Measurements from ENCODE around the gene YRDC. TPM values are rescaled to one million over a fixed set of nuclear protein-coding genes. Genes with fewer than 3 reads are reported as not detected.

The YRDC gene
- total RNA-seq, 2 donors from 2014 or later: 8.7 to 9.7 TPM

- no peak for ATAC-seq (ENCODE audit: insufficient number of reproducible peaks, low FRiP score, low read depth)
- no peak for TF ChIP-seq CTCF (IDR thresholded peaks at IDR 0.05)
- peaks cover 36% of the 10 kb centered on the region for H3K36me3 ChIP-seq
Observed at GRCh38 chr1:37822906-37823815, 15.2 kb upstream of the YRDC start.

GRCh38 chr1:37821481-37821880 lies 13.5 kb upstream of the YRDC start:
- H3K4me3 ChIP-seq: no peak overlapping the region
- ATAC-seq (ENCODE audit: insufficient number of reproducible peaks, low FRiP score, low read depth): no peak
- no peaks in the 10 kb centered on the region for H3K9me3 ChIP-seq
- no peak overlapping the region for H3K27ac ChIP-seq
- TF ChIP-seq CTCF (IDR thresholded peaks at IDR 0.05): no peak
- H3K4me1 ChIP-seq (ENCODE audit: control insufficient read depth in 1 of 2, low read depth in 2 of 2): no peaks in the 10 kb centered on the region
- no peaks in the 10 kb centered on the region for H3K27me3 ChIP-seq (replicated peaks; ENCODE audit: insufficient read depth)
- H3K36me3 ChIP-seq: peaks cover 37% of the 10 kb centered on the region
- no peak for DNase-seq (ENCODE audit: low spot score)

More at GRCh38 chr1:37822906-37823815, 15.2 kb upstream of the YRDC start:
- Histone ChIP-seq H3K27ac (no peak overlapping the region), H3K9me3 (no peaks in the 10 kb centered on the region), H3K4me1 (ENCODE audit: control insufficient read depth in 1 of 2, low read depth in 2 of 2) (no peaks in the 10 kb centered on the region), H3K27me3 (replicated peaks; ENCODE audit: insufficient read depth) (no peaks in the 10 kb centered on the region), H3K4me3 (no peak overlapping the region)
- no peak for DNase-seq (ENCODE audit: low spot score)

- DNase-seq (ENCODE audit: low spot score): no peak
- H3K36me3 ChIP-seq: peaks cover 45% of the 10 kb centered on the region
- no peak overlapping the region for H3K4me3 ChIP-seq
- no peak overlapping the region for H3K27ac ChIP-seq
- H3K9me3 ChIP-seq: no peaks in the 10 kb centered on the region
- no peak for TF ChIP-seq CTCF (IDR thresholded peaks at IDR 0.05)
- H3K4me1 ChIP-seq (ENCODE audit: control insufficient read depth in 1 of 2, low read depth in 2 of 2): no peaks in the 10 kb centered on the region
- ATAC-seq (ENCODE audit: insufficient number of reproducible peaks, low FRiP score, low read depth): no peak
- no peaks in the 10 kb centered on the region for H3K27me3 ChIP-seq (replicated peaks; ENCODE audit: insufficient read depth)
Observed at GRCh38 chr1:37817481-37817880, 9.5 kb upstream of the YRDC start.

- no peaks in the 10 kb centered on the region for H3K27me3 ChIP-seq (replicated peaks; ENCODE audit: insufficient read depth)
- no peak for ATAC-seq (ENCODE audit: insufficient number of reproducible peaks, low FRiP score, low read depth)
Observed at GRCh38 chr1:37814252-37814651, 6.2 kb upstream of the YRDC start.

More at GRCh38 chr1:37814252-37814651, 6.2 kb upstream of the YRDC start:
- no peak for TF ChIP-seq CTCF (IDR thresholded peaks at IDR 0.05)
- no peak for DNase-seq (ENCODE audit: low spot score)
- Histone ChIP-seq H3K4me1 (ENCODE audit: control insufficient read depth in 1 of 2, low read depth in 2 of 2) (peaks cover 2 to 8% of the 10 kb centered on the region in 2 donors), H3K36me3 (peaks cover 26% of the 10 kb centered on the region), H3K27ac (no peak overlapping the region), H3K9me3 (no peaks in the 10 kb centered on the region), H3K4me3 (no peak overlapping the region)

All from thoracic aorta (tissue), 2 donors.